Loucy (cell line): Measurements from ENCODE around the gene SNX13.

ENCODE experiments used
- H2AFZ ChIP-seq: fragments of 200-600 bp; sonication (generic); 2 replicates; pipeline ENCODE4 v1.6.0; 2016; ENCODE audit warnings: antibody characterized with exemption, mild to moderate bottlenecking, low read length, moderate library complexity
- H3F3A ChIP-seq: fragments of 200-600 bp; 2 replicates; pipeline ENCODE4 v1.6.0; 2016; ENCODE audit warnings: antibody characterized with exemption, low read depth, mild to moderate bottlenecking
- H3K27me3 ChIP-seq: fragments of 200-600 bp; sonication (generic); 2 replicates; pipeline ENCODE4 v1.6.1; 2014; ENCODE audit warnings: low read length, mild to moderate bottlenecking; ENCODE audit not compliant: insufficient read depth, poor library complexity, severe bottlenecking
- H3K36me3 ChIP-seq: fragments of 200-600 bp; sonication (generic); 2 replicates; pipeline ENCODE4 v1.6.1; 2016; ENCODE audit warnings: low read length; ENCODE audit not compliant: insufficient read depth
- H3K4me1 ChIP-seq: fragments of 200-600 bp; sonication (generic); 2 replicates; pipeline ENCODE4 v1.5.1; 2014; ENCODE audit warnings: low read length, mild to moderate bottlenecking; ENCODE audit not compliant: insufficient read depth, poor library complexity, severe bottlenecking
- H3K4me2 ChIP-seq: fragments of 200-600 bp; sonication (generic); 2 replicates; pipeline ENCODE4 v1.6.0; 2014; ENCODE audit warnings: antibody characterized with exemption, low read length, low read depth, mild to moderate bottlenecking; ENCODE audit not compliant: poor library complexity, severe bottlenecking
- H3K4me3 ChIP-seq: fragments of 200-600 bp; sonication (generic); 2 replicates; pipeline ENCODE4 v1.5.1; 2014; ENCODE audit warnings: low read length, mild to moderate bottlenecking, mixed read lengths; ENCODE audit not compliant: poor library complexity, severe bottlenecking
- H3K79me2 ChIP-seq: fragments of 200-600 bp; sonication (generic); 2 replicates; pipeline ENCODE4 v1.6.1; 2014; ENCODE audit warnings: low read length; ENCODE audit not compliant: insufficient read depth
- H3K9ac ChIP-seq: fragments of 200-600 bp; sonication (generic); 2 replicates; pipeline ENCODE4 v1.6.0; 2014; ENCODE audit warnings: mild to moderate bottlenecking, low read depth, low read length, moderate library complexity; ENCODE audit not compliant: poor library complexity, severe bottlenecking
- H3K9me2 ChIP-seq: fragments of 200-600 bp; sonication (generic); replicated peaks from 2 replicates; pipeline ENCODE4 v1.6.1; 2016; ENCODE audit warnings: low read depth, low read length, mixed read lengths
- H3K9me3 ChIP-seq: fragments of 200-600 bp; sonication (generic); 2 replicates; pipeline ENCODE4 v1.6.1; 2014; ENCODE audit warnings: mild to moderate bottlenecking, antibody characterized with exemption, low read length, low read depth; ENCODE audit not compliant: insufficient read depth
- H4K20me1 ChIP-seq: fragments of 200-600 bp; sonication (generic); 2 replicates; pipeline ENCODE4 v1.6.0; 2014; ENCODE audit warnings: antibody characterized with exemption, low read length, mild to moderate bottlenecking; ENCODE audit not compliant: insufficient read depth, poor library complexity, severe bottlenecking
- EZH2phosphoT487 ChIP-seq: fragments of 200-600 bp; IDR thresholded peaks from 2 replicates; pipeline ENCODE4 v1.6.1; 2018; ENCODE audit warnings: antibody characterized with exemption, mild to moderate bottlenecking, moderate library complexity, borderline replicate concordance
- TF ChIP-seq, protein P1 (sequence below): fragments of 200-600 bp; sonication (generic); conservative IDR thresholded peaks from 2 replicates; pipeline ENCODE4 v1.5.1; 2014; ENCODE audit warnings: mild to moderate bottlenecking, antibody characterized with exemption, low read length

SNX13 gene

GRCh38 chr7:17779381-17779780, 160.9 kb downstream of the SNX13 start:
- Histone ChIP-seq H3K4me3 (no peak overlapping the region), H3K9ac (no peak overlapping the region), H3K4me2 (no peak overlapping the region), H3K9me3 (no peaks in the 10 kb centered on the region), H3K9me2 (no peaks in the 10 kb centered on the region), H3K36me3 (no peaks in the 10 kb centered on the region), H3K27me3 (no peaks in the 10 kb centered on the region), H2AFZ (no peak overlapping the region), H3K79me2 (no peaks in the 10 kb centered on the region), H4K20me1 (no peaks in the 10 kb centered on the region), H3F3A (no peaks in the 10 kb centered on the region), H3K4me1 (no peaks in the 10 kb centered on the region)
- TF ChIP-seq, protein P1, sequence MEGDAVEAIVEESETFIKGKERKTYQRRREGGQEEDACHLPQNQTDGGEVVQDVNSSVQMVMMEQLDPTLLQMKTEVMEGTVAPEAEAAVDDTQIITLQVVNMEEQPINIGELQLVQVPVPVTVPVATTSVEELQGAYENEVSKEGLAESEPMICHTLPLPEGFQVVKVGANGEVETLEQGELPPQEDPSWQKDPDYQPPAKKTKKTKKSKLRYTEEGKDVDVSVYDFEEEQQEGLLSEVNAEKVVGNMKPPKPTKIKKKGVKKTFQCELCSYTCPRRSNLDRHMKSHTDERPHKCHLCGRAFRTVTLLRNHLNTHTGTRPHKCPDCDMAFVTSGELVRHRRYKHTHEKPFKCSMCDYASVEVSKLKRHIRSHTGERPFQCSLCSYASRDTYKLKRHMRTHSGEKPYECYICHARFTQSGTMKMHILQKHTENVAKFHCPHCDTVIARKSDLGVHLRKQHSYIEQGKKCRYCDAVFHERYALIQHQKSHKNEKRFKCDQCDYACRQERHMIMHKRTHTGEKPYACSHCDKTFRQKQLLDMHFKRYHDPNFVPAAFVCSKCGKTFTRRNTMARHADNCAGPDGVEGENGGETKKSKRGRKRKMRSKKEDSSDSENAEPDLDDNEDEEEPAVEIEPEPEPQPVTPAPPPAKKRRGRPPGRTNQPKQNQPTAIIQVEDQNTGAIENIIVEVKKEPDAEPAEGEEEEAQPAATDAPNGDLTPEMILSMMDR = no peak
- TF ChIP-seq EZH2phosphoT487 = no peak

GRCh38 chr7:17774716-17775288, 165.5 kb downstream of the SNX13 start:
- H3K36me3 ChIP-seq = no peaks in the 10 kb centered on the region
- no peak overlapping the region for H3K4me2 ChIP-seq
- no peaks in the 10 kb centered on the region for H3K79me2 ChIP-seq
- no peak overlapping the region for H3K4me3 ChIP-seq
- H3K9ac ChIP-seq = no peak overlapping the region
- no peaks in the 10 kb centered on the region for H3F3A ChIP-seq
- H3K9me3 ChIP-seq = no peaks in the 10 kb centered on the region
- TF ChIP-seq EZH2phosphoT487 = no peak
- TF ChIP-seq, protein P1 = no peak
- H3K27me3 ChIP-seq = no peaks in the 10 kb centered on the region
- H2AFZ ChIP-seq = no peak overlapping the region
- H4K20me1 ChIP-seq = no peaks in the 10 kb centered on the region
- H3K4me1 ChIP-seq = peaks cover 10% of the 10 kb centered on the region
- H3K9me2 ChIP-seq = no peaks in the 10 kb centered on the region

DNA sequence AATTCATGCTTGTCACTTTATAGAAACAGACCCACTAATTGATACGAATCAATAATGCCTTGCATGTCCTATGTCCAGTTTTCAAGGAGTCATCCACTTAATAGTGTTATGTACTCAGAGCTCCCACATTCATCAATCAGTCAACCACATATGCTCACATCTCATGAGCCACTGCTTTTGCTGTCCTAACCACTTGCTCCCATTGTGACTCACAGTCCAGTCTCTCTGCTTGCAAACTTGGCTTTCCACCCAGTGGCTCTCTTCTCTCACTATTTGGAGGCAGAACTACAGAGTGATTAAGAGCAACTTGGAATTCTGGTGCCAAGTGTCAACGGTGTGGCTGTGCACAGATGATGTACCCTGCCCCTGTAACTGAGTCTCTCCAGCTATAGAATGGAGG, 166.0 kb downstream of the SNX13 start:
- H3K9me2 ChIP-seq = no peaks in the 10 kb centered on the region
- no peaks in the 10 kb centered on the region for H3K36me3 ChIP-seq
- peaks cover 10% of the 10 kb centered on the region for H3K4me1 ChIP-seq
- H3K79me2 ChIP-seq = no peaks in the 10 kb centered on the region
- no peaks in the 10 kb centered on the region for H3K9me3 ChIP-seq
- no peak for TF ChIP-seq EZH2phosphoT487
- TF ChIP-seq, protein P1 = no peak
- H3K4me3 ChIP-seq = no peak overlapping the region
- H2AFZ ChIP-seq = no peak overlapping the region
- no peaks in the 10 kb centered on the region for H3F3A ChIP-seq
- no peak overlapping the region for H3K9ac ChIP-seq
- no peaks in the 10 kb centered on the region for H3K27me3 ChIP-seq
- no peak overlapping the region for H3K4me2 ChIP-seq
- H4K20me1 ChIP-seq = no peaks in the 10 kb centered on the region
